Ovary (tissue), 9 donors: ENCODE results near the gene SNX8. TPM values are rescaled to one million over a fixed set of nuclear protein-coding genes. Genes with fewer than 3 reads are reported as not detected.

Experiments used
- DNase-seq, 5 donors: peaks; one replicate each; pipeline ENCODE4 v3.0.0-alpha.2; 2019 to 2020
- H3K27ac ChIP-seq, 2 donors: fragments of 200-600 bp; one replicate each; pipeline versions ENCODE4 v1.5.1 to v1.8.0; 2019 to 2022
- H3K27me3 ChIP-seq: fragments of 200-600 bp; one replicate; pipeline ENCODE4 v1.8.0; 2022
- H3K36me3 ChIP-seq: fragments of 200-600 bp; sonication (generic); one replicate; pipeline ENCODE4 v1.5.1; 2019
- H3K4me1 ChIP-seq: one replicate; pipeline ENCODE4 v1.8.1; 2013; ENCODE audit warnings: mild to moderate bottlenecking, moderate library complexity; ENCODE audit not compliant: insufficient read depth
- H3K4me3 ChIP-seq: fragments of 200-600 bp; sonication (generic); one replicate; pipeline ENCODE4 v1.5.1; 2017
- H3K9me3 ChIP-seq, 2 donors: fragments of 200-600 bp in 1 of 2; sonication (generic) in 1 of 2; one replicate each; pipeline versions ENCODE4 v1.5.1 to v1.8.1; 2013 to 2019; ENCODE audit warnings: mild to moderate bottlenecking in 1 of 2, moderate library complexity in 1 of 2
- CTCF ChIP-seq, 3 donors: fragments of 450-650 bp in 2 of 3; fragments of 200-600 bp in 1 of 3; IDR thresholded peaks; one replicate each; pipeline versions ENCODE4 v1.5.1 to v1.8.0; 2016 to 2022; ENCODE audit warnings: antibody characterized with exemption in 3 of 3, mild to moderate bottlenecking in 1 of 3
- EP300 ChIP-seq: sonication (generic); formaldehyde crosslinking; IDR thresholded peaks from one replicate; pipeline ENCODE4 v1.6.1; 2017; ENCODE audit warnings: antibody characterized with exemption
- POLR2A ChIP-seq: fragments of 450-650 bp; IDR thresholded peaks from one replicate; pipeline ENCODE4 v1.6.1; 2017; ENCODE audit warnings: antibody characterized with exemption, mild to moderate bottlenecking, moderate library complexity
- WGBS, 3 donors: extraction: QIAGEN DNeasy Blood & Tissue Kit in 1 of 3; methylation state at CpG; one replicate each; pipeline versions ENCODE4 v1.1.5 to v1.1.7; 2013 to 2017; 5-methylcytosine and 5-hydroxymethylcytosine counted together
- intact Hi-C, 4 donors: fragments of 100-400 bp; cut with DNase I; formaldehyde crosslinking; loops; one replicate each; pipeline versions ENCODE4 v1.11.0 to v1.15.1; 2022 to 2023
- polyA plus RNA-seq, 2 donors: library from polyadenylated mRNA; stranded (reverse); fragments of 200-250 nt in 1 of 2; fragments of 350-450 nt in 1 of 2; fragmentation: Illumina TruSeq in 1 of 2; extraction: RNeasy Lipid Tissue Mini Kit (QIAGEN cat#74804) in 1 of 2; gene quantifications; one replicate each; pipeline ENCODE4 v1.2.3, GENCODE V29; 2013 to 2014
- total RNA-seq, 7 donors: library from RNA; depleted of rRNA in 2 of 7; stranded (reverse); fragments of >200 nt in 2 of 7; fragmentation: NEBNext Ultra II Directional in 3 of 7; extraction: Animal tissue kit (Norgen Biotek cat#: 25700) in 3 of 7; gene quantifications; one replicate each; pipeline versions ENCODE4 v1.1.0 to v1.2.4, GENCODE V29; 2016 to 2023
- donor health status: DM: no; HTN: no; CAD: no; lungs with moderate emphysema.
- donor health status: DM: no; HTN: no; CAD: no.
- donor health status: Bipolar disorder and iron deficiency.
- donor health status: DM: yes; HTN: yes; CAD: no.
- donor health status: DM: no; HTN: no; CAD: no.
- donor health status: DM: yes; HTN: yes; CAD: no.

Gene SNX8
- total and polyA plus RNA-seq, 9 donors: 3.2 to 37.2 (median 19.2) TPM

DNA sequence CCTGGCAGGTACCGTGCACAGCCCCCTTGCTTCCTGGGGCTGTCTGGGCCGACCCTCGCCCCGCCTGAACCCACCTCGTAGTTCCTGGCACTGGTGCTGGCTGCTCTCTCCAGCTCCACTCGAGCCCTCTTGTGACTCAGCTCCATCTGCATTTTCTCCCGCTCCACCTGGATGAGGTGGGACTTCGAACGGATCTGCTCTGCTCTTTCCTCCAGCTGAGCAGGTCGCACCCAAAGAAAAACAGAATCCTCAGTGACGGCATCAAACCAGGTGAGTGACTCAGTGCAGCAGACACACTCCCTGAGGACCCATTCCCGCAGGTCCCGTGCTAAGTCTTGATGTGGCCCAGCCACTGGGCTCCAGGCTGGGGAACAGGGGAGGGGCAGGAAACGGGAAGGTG is 88.9 kb downstream of the SNX8 start:
- 92 to 94% (median 94%) methylated on average over 14 of the region's 14 CpGs for WGBS, 3 donors
- Histone ChIP-seq H3K9me3 (no peaks in the 10 kb centered on the region), H3K4me1 (no peaks in the 10 kb centered on the region), H3K4me3 (no peak overlapping the region), H3K27ac (no peak overlapping the region), H3K36me3 (no peaks in the 10 kb centered on the region), H3K27me3 (no peaks in the 10 kb centered on the region)
- intact Hi-C loops: no loop called here
- no peak for DNase-seq
- no peak for TF ChIP-seq CTCF (IDR thresholded peaks at IDR 0.05)
- TF ChIP-seq POLR2A: no peak
- no peak for TF ChIP-seq EP300

GRCh38 chr7:2224934-2225333 is 89.3 kb downstream of the SNX8 start:
- Histone ChIP-seq H3K27me3 (no peaks in the 10 kb centered on the region), H3K36me3 (no peaks in the 10 kb centered on the region), H3K27ac (no peak overlapping the region), H3K9me3 (no peaks in the 10 kb centered on the region), H3K4me1 (no peaks in the 10 kb centered on the region), H3K4me3 (no peak overlapping the region)
- intact Hi-C loops: no loop called here
- no peak for TF ChIP-seq POLR2A
- TF ChIP-seq EP300: no peak
- TF ChIP-seq CTCF (IDR thresholded peaks at IDR 0.05): no peak
- WGBS, 3 donors: 80 to 98% (median 90%) methylated on average over 4 of the region's 4 CpGs
- DNase-seq: no peak

DNA sequence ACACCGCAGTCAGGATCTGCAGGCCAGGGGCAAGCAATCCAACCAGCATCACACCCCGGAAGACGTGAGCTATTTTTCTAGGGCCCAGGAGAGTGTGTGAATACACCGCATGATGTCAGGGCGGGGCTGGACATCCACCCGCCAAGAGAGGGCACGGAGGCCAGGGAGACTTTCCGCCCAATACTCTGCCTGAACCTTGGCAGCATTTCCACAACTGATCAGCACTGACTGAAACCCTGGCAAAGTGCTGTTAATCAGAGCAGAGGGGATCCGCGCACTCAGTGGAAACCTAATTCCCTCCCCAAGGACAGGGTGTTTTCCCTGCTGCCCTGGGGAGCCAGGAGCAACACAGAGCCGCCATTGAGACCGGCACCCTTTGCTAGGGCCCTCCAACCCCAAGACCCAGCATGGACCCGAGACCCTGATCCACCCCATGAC is 89.7 kb downstream of the SNX8 start:
- Histone ChIP-seq H3K4me3 (no peak overlapping the region), H3K27ac (no peak overlapping the region), H3K36me3 (no peaks in the 10 kb centered on the region), H3K4me1 (no peaks in the 10 kb centered on the region), H3K27me3 (no peaks in the 10 kb centered on the region), H3K9me3 (no peaks in the 10 kb centered on the region)
- 84 to 94% (median 89%) methylated on average over 13 of the region's 13 CpGs for WGBS, 3 donors
- no peak for TF ChIP-seq CTCF (IDR thresholded peaks at IDR 0.05)
- DNase-seq: no peak
- intact Hi-C loops: no loop called here

GRCh38 chr7:2223321-2223720 is 90.9 kb downstream of the SNX8 start:
- TF ChIP-seq EP300: no peak
- TF ChIP-seq POLR2A: no peak
- TF ChIP-seq CTCF (IDR thresholded peaks at IDR 0.05): no peak
- DNase-seq: no peak
- intact Hi-C loops: no loop called here
- no peaks in the 10 kb centered on the region for H3K36me3 ChIP-seq
- H3K27ac ChIP-seq: no peak overlapping the region
- H3K9me3 ChIP-seq: no peaks in the 10 kb centered on the region
- WGBS, 3 donors: 86 to 90% (median 89%) methylated on average over 12 to 17 of the region's 17 CpGs
- H3K27me3 ChIP-seq: no peaks in the 10 kb centered on the region
- no peak overlapping the region for H3K4me3 ChIP-seq
- H3K4me1 ChIP-seq: no peaks in the 10 kb centered on the region

- no peaks in the 10 kb centered on the region for H3K4me1 ChIP-seq
- TF ChIP-seq CTCF (IDR thresholded peaks at IDR 0.05): no peak
- TF ChIP-seq EP300: no peak
- TF ChIP-seq POLR2A: no peak
- H3K9me3 ChIP-seq: no peaks in the 10 kb centered on the region
- no peak for DNase-seq
- 56 to 84% (median 70%) methylated on average over 22 of the region's 22 CpGs for WGBS, 3 donors
- intact Hi-C loops: no loop called here
- no peaks in the 10 kb centered on the region for H3K27me3 ChIP-seq
- H3K4me3 ChIP-seq: no peak overlapping the region
- no peaks in the 10 kb centered on the region for H3K36me3 ChIP-seq
- no peak overlapping the region for H3K27ac ChIP-seq
Observed at GRCh38 chr7:2222516-2222915, 91.7 kb downstream of the SNX8 start.
